H1 (cell line): ENCODE data around the gene SEMA7A.

Experiments used
- CTCF ChIP-seq, 3 experiments: IDR thresholded peaks; 1 replicate in 2 of 3; 2 replicates in 1 of 3; pipeline versions ENCODE4 v1.5.1 to v1.6.1; 2011; ENCODE audit warnings: low read length in 3 of 3, mild to moderate bottlenecking in 3 of 3, inconsistent platforms in 2 of 3, low read depth in 1 of 3, moderate library complexity in 1 of 3; ENCODE audit not compliant: insufficient read depth in 1 of 3; ENCODE audit errors: control extremely low read depth in 1 of 3
- FOSL1 ChIP-seq: IDR thresholded peaks from 2 replicates; pipeline ENCODE4 v1.6.1; 2011; ENCODE audit warnings: mild to moderate bottlenecking, low read depth, low read length, moderate library complexity; ENCODE audit not compliant: insufficient read depth
- MAX ChIP-seq: IDR thresholded peaks from 2 replicates; pipeline ENCODE4 v1.6.1; 2012; ENCODE audit warnings: inconsistent platforms
- POLR2A ChIP-seq, 2 experiments: IDR thresholded peaks; 1 replicate in 1 of 2; 2 replicates in 1 of 2; pipeline ENCODE4 v1.6.1; 2011; ENCODE audit warnings: low read depth in 2 of 2, low read length in 2 of 2, mild to moderate bottlenecking in 2 of 2; ENCODE audit errors: control extremely low read depth in 1 of 2
- POLR2AphosphoS5 ChIP-seq: IDR thresholded peaks from 2 replicates; pipeline ENCODE4 v1.6.1; 2011; ENCODE audit warnings: low read depth, low read length
- RNF2 ChIP-seq: fragments of 200-900, 300-1000 bp; sonication (generic); IDR thresholded peaks from 2 replicates; pipeline ENCODE4 v1.7.1; 2016; ENCODE audit warnings: borderline replicate concordance, low read depth, mild to moderate bottlenecking, antibody characterized with exemption, low read length; ENCODE audit not compliant: poor library complexity, severe bottlenecking; ENCODE audit errors: missing control alignments
- SP1 ChIP-seq: IDR thresholded peaks from 2 replicates; pipeline ENCODE4 v1.6.1; 2011; ENCODE audit warnings: low read depth, low read length
- TAF1 ChIP-seq: IDR thresholded peaks from 2 replicates; pipeline ENCODE4 v1.6.1; 2011; ENCODE audit warnings: mild to moderate bottlenecking, low read depth, low read length

- no peak for TF ChIP-seq MAX
- TF ChIP-seq POLR2AphosphoS5 = no peak
- TF ChIP-seq POLR2A (IDR thresholded peaks at IDR 0.05; ENCODE audit: control extremely low read depth in 1 of 2, low read depth in 2 of 2, low read length in 2 of 2) = no peak
- no peak for TF ChIP-seq CTCF (IDR thresholded peaks at IDR 0.05; ENCODE audit: control extremely low read depth in 1 of 3, insufficient read depth in 1 of 3, low read depth in 1 of 3, low read length in 3 of 3)
- TF ChIP-seq SP1 = no peak
- TF ChIP-seq TAF1 = no peak
- no peak for TF ChIP-seq RNF2
- TF ChIP-seq FOSL1 = no peak
Measured at GRCh38 chr15:74388363-74388951, 45.3 kb downstream of the SEMA7A start.
